Stimulated activated CD4-positive, alpha-beta T cell treated with anti-CD3 and anti-CD28 coated beads, TNF-alpha, amount 100 ng/mL, for 48 hours (primary cell): ENCODE measurements around the gene PNLDC1.

ENCODE experiments used
- DNase-seq, 3 donors: peaks; one replicate each; pipeline ENCODE4 v3.0.0-alpha.2; 2020; ENCODE audit warnings: low read depth in 3 of 3

The PNLDC1 gene, protein sequence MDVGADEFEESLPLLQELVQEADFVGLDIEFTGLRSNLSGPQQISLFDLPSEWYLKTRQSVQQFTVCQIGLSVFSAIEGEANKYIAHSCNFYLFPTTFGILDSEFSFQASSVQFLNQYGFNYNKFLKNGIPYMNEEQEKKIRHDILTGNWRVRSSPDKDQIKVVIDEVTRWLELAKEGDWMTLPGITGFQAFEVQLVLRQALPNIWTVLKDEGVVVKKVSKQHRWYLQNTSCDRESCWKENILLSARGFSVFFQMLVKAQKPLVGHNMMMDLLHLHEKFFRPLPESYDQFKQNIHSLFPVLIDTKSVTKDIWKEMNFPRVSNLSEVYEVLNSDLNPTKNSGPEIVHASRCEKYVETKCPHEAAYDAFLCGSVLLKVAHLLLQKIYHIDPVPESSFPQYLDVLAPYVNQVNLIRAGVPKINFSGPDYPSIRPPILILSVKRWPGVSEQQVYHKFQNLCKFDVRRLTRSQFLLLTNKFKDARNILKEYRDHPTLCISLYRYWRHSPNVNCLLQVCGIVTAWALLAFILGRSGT

GRCh38 chr6:159800141-159800865 lies at the start of gene PNLDC1:
Gene PNLDC1, plus strand, starts transcription at chr6:159800276. Its CDS starts 32 bp downstream, at chr6:159800308.
- no peak for DNase-seq

DNA sequence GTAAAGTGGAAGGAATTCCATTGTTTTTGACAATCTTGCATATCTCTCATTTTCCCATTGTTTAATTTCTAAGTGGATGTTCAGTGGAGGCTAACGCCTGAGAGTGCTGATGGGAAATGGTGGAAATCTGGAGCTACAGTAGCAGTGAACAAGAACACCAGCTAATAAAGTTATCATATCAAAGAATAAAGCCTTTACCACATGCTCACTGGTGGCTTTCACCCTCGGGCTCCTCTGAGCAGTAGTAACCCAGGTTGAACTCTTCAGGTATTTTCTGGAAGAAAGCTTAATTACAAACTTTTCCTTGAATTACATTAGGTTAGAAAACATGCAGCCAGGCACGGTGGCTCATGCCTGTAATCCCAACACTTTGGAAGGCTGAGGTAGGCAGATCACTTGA lies 48.6 kb upstream of the PNLDC1 start:
- no peak for DNase-seq

GRCh38 chr6:159753081-159753872 lies 46.8 kb upstream of the PNLDC1 start:
- no peak for DNase-seq

DNA sequence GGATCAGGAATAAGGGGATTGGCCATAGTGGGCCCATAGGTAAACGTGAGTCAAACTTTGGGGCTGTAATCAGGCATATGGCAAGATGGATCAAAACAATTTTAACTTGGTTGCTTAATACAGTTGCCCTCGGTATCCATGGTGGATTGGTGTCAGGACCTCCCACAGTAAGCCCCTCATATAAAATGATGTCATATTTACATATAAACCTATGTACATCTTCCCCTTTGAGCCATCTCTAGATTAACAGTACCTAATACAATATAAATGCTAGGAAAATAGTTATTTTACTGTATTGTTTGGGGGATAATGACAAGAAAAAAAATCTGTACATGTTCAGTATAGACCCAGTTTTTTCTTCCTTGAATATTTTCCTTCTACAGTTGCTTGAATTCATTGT lies 45.7 kb upstream of the PNLDC1 start:
- DNase-seq, result no peak

GRCh38 chr6:159754959-159755914 lies 44.8 kb upstream of the PNLDC1 start:
- no peak for DNase-seq

DNA sequence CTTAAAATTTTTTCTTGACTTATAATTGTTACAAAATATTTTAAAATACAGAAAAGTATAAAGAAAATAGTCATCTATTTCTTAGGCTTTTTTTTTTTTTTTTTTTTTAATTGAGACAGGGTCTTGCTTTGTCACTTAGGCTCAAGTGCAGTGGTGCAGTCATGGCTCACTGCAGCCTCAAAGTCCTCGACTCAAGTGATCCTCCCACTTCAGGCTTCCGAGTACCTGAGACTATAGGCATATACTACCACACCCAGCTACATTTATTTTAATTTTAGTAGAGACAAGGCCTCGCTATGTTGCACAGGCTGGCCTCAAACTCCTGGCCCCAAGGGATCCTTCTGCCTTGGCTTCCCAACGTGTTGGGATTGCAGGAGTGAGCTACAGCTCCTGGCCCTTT lies 43.6 kb upstream of the PNLDC1 start:
- DNase-seq, result no peak

DNA sequence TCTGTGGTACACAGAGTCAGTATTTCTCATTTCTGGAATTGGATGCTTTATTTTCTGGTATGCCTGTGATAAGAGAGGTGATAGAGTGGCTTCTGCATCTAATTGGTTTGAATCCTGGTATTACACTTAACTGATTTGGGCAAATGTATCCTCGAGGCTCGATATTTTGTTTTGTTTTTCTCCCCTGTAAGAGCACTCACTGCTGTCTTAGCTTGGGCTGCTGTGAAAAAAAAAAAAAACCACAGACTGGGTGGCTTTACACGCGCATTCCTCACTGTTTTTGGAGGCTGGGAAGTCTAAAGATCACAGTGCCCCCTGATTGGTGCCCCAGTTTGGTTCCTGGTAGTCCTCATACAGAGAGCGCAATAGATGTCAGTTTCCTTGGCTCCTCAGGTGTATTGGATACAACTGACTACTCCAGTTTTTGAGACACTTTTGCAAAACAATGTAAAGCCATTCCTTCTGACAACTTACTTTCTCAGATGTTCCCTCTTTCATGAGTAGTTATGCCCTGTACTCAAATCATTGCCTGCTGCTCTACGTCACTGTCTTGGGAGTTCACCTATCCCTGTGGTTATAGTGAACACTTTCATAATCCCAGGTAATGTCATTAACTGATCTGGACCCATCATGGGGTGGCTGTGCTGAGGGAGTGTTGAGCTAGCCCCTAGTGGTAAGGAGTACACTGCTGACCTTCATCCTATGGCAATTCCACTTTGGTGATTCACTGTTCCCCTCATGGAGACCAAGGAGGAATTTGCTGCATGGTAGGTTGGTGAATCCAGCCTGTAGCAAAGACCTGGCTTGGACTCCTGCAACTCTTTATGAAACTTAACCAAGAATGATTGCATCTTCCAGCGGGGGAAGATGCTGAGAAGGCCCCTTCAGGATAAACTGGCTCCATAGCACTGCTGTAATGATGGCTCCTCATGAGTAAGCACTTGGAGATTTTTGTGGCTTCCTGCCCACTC lies 41.8 kb upstream of the PNLDC1 start:
- no peak for DNase-seq

DNA sequence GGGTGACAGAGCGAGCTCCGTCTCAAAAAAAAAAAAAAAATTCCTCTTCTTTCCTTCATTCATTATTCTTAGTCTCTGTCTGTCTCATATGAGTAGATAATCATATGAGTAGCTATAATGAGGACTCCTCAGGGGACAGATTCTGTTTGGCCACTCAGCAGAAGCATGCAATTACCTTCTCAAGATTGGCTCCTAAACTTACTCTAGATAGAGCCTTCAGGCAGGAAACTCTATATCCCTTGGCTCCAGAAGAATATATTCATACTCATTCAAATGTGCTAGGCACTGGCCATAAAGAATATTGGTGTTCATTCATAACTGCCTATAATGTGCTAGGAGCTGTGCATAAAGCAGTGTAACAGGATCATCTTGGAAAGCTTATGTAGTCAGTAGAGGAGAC lies 40.4 kb upstream of the PNLDC1 start:
- DNase-seq, result no peak

- no peak for DNase-seq
Observed at GRCh38 chr6:159760602-159761057, 39.4 kb upstream of the PNLDC1 start.

GRCh38 chr6:159761129-159761872 lies 38.8 kb upstream of the PNLDC1 start:
- DNase-seq, result peak in 1 of 3 donors; percentile 18

DNA sequence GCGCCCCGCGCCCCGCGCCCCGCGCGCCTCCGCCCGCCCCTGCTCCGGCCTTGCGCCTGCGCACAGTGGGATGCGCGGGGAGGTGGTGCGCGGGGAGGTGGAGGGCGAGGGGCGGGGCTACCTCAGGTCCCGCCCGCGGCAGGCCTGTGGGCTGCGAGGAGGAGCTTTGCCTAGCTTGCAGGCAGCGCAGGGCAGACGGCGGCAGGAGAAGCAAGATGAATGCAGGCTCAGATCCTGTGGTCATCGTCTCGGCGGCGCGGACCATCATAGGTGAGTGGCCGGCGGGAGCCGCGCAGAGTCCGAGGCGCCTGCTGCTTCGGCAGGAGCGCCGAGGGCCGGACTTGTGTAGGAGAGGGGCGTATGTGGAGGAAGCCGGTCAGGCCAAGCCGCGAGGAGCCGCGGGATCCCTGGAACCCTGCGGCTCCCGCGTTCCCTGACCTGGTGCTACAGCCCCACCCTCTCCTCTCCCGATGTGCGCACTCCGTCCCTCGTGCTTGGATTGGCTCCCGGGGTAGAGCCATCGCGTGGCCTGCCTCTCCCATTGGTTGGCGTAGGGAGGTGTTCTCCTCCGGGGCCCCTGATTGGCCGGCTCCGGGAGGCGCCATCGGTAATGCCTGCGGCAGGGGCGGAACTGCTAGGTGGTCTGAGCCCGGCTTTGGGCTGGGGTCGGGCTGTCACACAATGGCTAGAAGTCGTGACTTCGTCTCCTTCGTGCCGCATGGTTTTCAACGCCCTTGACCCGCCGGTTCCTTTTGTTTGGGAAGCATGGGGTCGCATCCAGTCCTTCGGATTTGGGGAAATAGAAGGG lies 38.0 kb upstream of the PNLDC1 start, which contains the start of gene ACAT2:
ACAT2 (plus strand) TSS at position 173 of the 808 bp plus-strand sequence; CDS start at position 216, 43 bp downstream.
- peak; percentile 86 to 92 (median 89) for DNase-seq

- no peak for DNase-seq
Observed at GRCh38 chr6:159762681-159763293, 37.3 kb upstream of the PNLDC1 start.

- DNase-seq, result no peak
Observed at GRCh38 chr6:159766906-159767305, 33.2 kb upstream of the PNLDC1 start.

- DNase-seq, result no peak
Observed at GRCh38 chr6:159769470-159769869, 30.6 kb upstream of the PNLDC1 start.

- no peak for DNase-seq
Observed at GRCh38 chr6:159772196-159772595, 27.9 kb upstream of the PNLDC1 start.

DNA sequence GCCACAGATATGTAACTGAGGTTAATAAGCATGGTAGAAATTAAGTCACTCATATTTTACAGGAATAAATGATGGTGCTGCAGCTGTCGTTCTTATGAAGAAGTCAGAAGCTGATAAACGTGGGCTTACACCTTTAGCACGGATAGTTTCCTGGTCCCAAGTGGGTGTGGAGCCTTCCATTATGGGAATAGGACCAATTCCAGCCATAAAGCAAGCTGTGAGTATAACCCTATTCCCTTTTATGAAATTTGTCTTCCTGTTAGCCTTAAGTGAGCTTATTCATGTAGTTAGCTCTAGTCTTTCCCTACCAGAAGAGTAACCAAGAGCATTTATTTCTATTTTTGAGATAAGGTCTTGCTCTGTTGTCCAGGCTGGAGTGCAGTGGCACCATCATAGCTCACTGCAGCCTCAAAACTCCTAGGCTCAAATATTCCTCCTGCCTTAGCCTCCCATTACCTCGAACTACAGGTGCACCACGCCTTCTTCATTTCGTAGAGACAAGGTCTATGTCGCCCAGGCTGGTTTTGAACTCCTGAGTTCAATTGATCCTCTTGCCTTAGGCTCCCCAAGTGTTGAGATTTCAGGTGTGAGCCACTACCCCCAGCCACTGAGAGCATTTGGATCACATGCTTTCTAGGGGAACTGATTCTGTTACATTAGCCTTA lies 22.7 kb upstream of the PNLDC1 start:
- DNase-seq, result no peak

DNA sequence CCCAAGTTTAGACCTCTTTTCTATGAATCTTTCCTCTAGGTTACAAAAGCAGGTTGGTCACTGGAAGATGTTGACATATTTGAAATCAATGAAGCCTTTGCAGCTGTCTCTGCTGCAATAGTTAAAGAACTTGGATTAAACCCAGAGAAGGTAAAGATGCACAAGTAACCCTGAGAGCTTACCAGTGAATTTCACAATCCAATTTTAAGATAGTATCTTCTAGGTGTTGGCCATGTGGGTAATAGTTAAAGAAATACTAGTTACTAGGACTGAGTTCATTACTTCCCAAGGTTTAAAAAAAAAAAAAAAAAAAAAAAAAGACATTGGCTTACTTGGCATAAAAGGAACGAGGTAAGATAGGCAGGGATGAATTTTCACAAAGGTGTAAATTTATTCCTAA lies 21.9 kb upstream of the PNLDC1 start:
- no peak for DNase-seq
